GM12892 (cell line): ENCODE results near the gene GALNT7.

Experiments
- DNase-seq: peaks from one replicate; pipeline ENCODE4 v3.0.0; 2011; ENCODE audit not compliant: insufficient read length
- FAIRE-seq: peaks from 2 replicates; lab custom pipeline; 2011; peaks lifted over from hg19 to GRCh38; lab: Jason Lieb, UNC
- POLR2A ChIP-seq: IDR thresholded peaks from 2 replicates; pipeline ENCODE4 v1.6.1; 2011; ENCODE audit warnings: low read depth, low read length, control low read depth
- POLR2AphosphoS5 ChIP-seq: IDR thresholded peaks from 2 replicates; pipeline ENCODE4 v1.6.1; 2011; ENCODE audit warnings: low read depth, low read length, control low read depth
- TAF1 ChIP-seq: IDR thresholded peaks from 2 replicates; pipeline ENCODE4 v1.6.1; 2011; ENCODE audit warnings: low read depth, mild to moderate bottlenecking, control low read depth, low read length, borderline replicate concordance

Gene GALNT7

GRCh38 chr4:173319696-173320095, 151.1 kb downstream of the GALNT7 start:
- DNase-seq (no peak), FAIRE-seq (no peak)
- TF ChIP-seq TAF1, result no peak
- no peak for TF ChIP-seq POLR2AphosphoS5
- TF ChIP-seq POLR2A, result no peak

- DNase-seq (no peak), FAIRE-seq (no peak)
- TF ChIP-seq TAF1 (no peak), POLR2AphosphoS5 (no peak), POLR2A (no peak)
Observed at GRCh38 chr4:173325007-173325736, 156.6 kb downstream of the GALNT7 start.

DNA sequence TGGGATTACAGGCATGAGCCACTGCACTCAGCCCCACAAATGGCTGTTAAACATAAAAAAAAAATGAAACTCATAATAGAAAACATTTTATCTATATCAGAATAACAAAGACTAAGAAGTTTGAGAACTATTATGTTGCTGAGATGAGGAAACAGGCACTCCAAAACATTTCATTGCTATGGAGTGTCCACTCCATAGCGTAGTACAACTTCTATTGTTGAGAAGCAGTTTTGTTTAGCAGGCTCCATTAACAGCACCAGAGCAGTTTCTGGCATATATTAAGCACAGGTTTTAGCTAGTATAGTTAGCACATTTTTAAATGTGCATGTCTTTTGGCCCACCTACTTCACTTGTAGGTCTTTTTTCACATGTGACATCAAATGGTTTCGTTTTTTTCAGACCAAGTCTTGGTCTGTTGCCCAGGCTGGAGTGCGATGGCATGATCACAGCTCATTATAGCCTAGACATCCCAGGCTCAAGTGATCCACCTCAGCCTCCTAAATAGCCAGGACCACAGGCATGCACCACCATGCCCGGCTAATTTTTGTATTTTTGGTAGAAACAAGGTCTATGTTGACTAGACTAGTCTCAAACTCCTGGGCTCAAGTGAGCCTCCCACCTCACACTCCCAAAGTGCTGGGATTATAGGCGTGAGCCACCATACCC, 159.8 kb downstream of the GALNT7 start:
- FAIRE-seq (no peak), DNase-seq (no peak)
- TF ChIP-seq POLR2A (peak; percentile 41; the same call in 1 of the 2 replicates), TAF1 (no peak)

- FAIRE-seq, result no peak
- no peak for DNase-seq
- TF ChIP-seq TAF1, result no peak
- TF ChIP-seq POLR2A, result no peak; the same call in 1 of the 2 replicates
- TF ChIP-seq POLR2AphosphoS5, result no peak
Observed at GRCh38 chr4:173330590-173330989, 162.0 kb downstream of the GALNT7 start.

GRCh38 chr4:173332021-173332487, 163.4 kb downstream of the GALNT7 start:
- FAIRE-seq (peak; percentile 68), DNase-seq (no peak)
- TF ChIP-seq TAF1 (no peak), POLR2A (no peak), POLR2AphosphoS5 (no peak)

- FAIRE-seq, result peak; percentile 5
- no peak for DNase-seq
- no peak; the same call in 1 of the 2 replicates for TF ChIP-seq POLR2AphosphoS5
- TF ChIP-seq POLR2A, result no peak
- TF ChIP-seq TAF1, result no peak
Observed at GRCh38 chr4:173332963-173333657, 164.5 kb downstream of the GALNT7 start.

- DNase-seq (peak; percentile 22), FAIRE-seq (no peak)
- no peak for TF ChIP-seq POLR2AphosphoS5
- TF ChIP-seq POLR2A, result no peak
- no peak for TF ChIP-seq TAF1
Observed at GRCh38 chr4:173333658-173334084, 165.1 kb downstream of the GALNT7 start.

- DNase-seq, result peak; percentile 87
- peak; percentile 93 for TF ChIP-seq TAF1
- peak; percentile 99 for TF ChIP-seq POLR2A
- TF ChIP-seq POLR2AphosphoS5, result peak; percentile 98
- FAIRE-seq, result peak; percentile 97
Observed at GRCh38 chr4:173334085-173334890, 165.7 kb downstream of the GALNT7 start, which contains the start of gene HMGB2. TSS of gene HMGB2 (minus strand) at chr4:173334358. CDS start at chr4:173333649, 709 bp downstream.

- DNase-seq (peak; percentile 50), FAIRE-seq (no peak)
- no peak for TF ChIP-seq POLR2A
- no peak for TF ChIP-seq TAF1
- peak; percentile 64; the same call in 1 of the 2 replicates for TF ChIP-seq POLR2AphosphoS5
Observed at GRCh38 chr4:173334891-173335752, 166.5 kb downstream of the GALNT7 start.
